ENCODE data around the gene CATSPERD.
"Not testable (repeated sequence)": the region's sequence is repeated elsewhere in the genome, so short reads cannot be mapped to it uniquely, and the experiment has no call there.

CATSPERD gene

DNA sequence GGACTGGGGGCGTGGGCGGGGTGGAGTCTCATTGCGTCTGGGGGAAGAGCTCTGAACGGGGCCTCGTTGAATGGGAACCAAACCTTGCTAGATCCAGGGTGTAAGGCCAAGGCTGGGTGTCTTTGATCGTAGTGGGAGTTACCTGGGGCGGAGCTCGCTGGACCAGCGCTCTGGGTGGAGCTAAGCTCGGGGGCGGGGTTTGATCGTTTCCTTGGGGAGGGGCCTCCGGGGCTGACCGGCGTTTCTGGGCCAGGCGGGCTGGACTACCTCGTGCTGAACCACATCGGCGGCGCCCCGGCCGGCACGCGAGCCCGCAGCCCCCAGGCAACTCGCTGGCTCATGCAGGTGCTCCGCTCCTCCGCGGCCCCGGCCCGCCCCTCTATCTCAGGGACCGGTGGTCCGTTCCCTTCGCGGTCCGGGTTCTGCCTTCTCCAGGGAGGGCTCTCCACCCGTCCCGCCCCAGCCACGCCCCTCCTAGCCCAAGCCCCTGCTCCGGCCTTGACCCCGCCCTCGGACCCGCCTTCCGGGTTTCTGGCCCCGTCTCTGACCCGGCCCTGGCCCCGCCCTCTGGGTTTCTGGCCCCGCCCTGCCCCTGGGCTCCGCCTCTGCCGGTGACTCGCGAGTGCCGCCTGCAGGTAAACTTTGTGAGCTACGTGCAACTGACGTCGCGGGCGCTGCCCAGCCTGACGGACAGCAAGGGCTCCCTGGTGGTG lies 33.6 kb upstream of the CATSPERD start:
- peak; percentile 99 to 100 (median 100) for DNase-seq

DNA sequence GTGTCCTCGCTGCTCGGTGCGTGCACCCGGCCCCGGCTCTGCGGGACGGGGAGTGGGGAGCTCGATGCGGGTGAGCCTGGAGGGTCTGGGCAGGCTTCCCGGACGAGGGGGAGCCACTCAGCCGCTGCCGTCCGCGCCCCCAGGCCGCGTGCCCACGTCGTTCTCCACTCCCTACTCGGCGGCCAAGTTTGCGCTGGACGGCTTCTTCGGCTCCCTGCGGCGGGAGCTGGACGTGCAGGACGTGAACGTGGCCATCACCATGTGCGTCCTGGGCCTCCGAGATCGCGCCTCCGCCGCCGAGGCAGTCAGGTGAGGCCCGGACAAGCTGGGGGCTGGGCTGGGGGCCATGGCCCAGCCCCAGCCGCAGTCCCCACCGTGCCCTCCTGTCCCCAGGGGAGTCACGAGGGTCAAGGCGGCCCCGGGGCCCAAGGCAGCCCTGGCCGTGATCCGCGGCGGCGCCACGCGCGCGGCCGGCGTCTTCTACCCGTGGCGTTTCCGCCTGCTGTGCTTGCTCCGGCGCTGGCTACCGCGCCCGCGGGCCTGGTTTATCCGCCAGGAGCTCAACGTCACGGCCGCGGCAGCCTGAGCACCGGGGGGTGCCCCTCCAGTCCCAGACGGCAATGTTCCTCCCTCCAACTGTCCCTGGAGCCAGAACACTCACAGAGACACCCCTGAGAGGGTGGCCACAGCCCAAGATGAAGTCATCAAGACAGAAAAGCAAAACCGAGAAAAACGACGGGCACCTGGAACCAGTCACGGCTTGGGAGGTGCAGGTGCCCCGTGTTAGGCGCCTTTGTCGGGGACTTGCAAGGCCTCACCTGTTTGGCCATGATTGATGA lies 32.9 kb upstream of the CATSPERD start:
- no peak for DNase-seq

DNA sequence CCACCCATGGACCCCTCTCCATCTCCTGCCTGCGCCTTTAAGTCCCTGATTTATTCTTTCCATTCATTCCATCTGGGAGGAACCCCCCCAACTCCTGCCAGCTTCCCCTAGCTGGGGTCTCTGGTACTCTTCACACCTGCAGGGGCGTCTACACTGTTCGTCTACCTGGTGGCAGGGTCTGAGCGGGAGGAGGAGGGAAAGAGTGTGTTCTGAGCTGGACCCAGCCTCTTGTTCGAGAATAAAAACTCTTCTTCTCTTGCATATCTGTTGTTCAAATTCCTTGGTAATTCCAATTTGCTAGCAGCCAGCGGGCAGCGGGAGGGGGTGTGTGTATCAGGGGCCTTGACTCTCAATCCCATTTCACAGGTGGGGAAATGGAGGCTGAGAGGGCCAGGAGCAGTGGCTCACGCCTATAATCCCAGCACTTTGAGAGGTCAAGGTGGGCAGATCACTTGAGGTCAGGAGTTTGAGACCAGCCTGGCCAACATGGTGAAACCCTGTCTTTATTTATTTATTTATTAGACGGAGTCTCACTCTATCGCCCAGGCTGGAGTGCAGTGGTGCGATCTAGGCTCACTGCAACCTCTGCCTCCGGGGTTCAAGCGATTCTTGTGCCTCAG lies 32.1 kb upstream of the CATSPERD start:
- DNase-seq = not testable (repeated sequence)

DNA sequence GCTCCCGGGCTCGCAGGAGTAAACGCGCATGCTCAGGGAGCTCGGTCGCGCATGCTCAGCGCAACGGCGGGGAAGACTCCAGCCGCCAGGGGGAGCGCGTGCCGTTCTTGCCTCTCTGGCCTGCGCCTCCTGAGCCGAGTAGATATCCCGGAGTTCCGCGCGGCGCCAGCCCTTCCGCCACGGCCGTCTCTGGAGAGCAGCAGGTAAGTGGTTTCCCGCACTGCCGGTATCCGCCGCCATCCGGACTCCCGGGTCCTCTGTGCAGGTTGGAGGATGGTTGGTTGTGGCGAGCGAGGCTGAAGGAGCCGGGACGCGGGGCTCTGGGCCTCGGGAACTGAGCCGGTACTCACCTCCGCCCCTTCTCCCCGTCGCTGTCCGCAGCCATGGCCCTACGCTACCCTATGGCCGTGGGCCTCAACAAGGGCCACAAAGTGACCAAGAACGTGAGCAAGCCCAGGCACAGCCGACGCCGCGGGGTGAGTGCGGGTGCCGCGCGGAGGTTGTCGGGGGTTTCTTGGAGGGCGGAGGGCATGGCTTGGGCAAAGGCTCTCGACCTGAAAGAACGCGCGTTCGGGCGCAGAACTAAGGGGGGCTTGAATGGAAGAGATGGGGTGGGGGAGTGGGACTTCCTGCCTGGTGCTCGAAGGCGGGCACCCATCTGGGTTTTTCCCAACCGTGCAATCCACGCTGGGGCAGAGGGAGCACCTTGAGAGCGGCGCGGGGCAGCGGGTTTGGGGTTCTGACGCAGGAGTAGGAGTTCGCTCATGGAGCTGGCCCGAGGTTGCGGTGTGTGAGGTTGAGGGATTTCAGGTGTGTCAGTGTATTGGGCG lies 30.1 kb upstream of the CATSPERD start, which contains the start of gene RPL36:
TSS of gene RPL36 (plus strand) at position 171 of the 830 bp plus-strand sequence. CDS start at position 384, 213 bp downstream.
- peak; percentile 99 for DNase-seq

DNA sequence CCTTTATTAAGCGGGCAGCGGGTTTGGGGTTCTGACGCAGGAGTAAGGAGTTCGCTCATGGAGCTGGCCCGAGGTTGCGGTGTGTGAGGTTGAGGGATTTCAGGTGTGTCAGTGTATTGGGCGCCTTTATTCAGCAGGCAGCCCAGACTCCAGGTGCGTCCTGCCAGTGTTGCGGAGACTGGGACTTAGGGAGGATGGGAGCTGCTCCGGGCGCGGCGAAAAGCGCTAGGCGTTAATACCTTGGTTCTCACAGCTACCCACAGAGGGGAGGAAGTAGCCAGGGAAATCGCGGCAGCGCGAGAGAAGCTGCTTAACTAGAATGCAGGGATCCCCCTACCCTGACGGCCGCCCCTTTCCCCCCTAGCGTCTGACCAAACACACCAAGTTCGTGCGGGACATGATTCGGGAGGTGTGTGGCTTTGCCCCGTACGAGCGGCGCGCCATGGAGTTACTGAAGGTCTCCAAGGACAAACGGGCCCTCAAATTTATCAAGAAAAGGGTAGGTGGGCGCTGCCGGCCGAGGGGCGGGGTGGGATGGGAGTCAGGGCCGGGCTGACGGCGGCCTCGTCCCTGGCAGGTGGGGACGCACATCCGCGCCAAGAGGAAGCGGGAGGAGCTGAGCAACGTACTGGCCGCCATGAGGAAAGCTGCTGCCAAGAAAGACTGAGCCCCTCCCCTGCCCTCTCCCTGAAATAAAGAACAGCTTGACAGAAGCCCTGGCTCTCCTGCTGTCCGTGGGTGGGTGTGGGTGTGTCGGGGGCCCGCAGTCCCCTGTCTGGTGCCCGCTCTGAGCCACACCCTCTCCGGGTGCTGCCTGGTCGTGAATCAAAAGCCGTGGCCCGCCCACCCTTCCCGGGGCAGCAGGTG lies 29.2 kb upstream of the CATSPERD start:
- peak; percentile 23 to 41 (median 35) for DNase-seq

DNA sequence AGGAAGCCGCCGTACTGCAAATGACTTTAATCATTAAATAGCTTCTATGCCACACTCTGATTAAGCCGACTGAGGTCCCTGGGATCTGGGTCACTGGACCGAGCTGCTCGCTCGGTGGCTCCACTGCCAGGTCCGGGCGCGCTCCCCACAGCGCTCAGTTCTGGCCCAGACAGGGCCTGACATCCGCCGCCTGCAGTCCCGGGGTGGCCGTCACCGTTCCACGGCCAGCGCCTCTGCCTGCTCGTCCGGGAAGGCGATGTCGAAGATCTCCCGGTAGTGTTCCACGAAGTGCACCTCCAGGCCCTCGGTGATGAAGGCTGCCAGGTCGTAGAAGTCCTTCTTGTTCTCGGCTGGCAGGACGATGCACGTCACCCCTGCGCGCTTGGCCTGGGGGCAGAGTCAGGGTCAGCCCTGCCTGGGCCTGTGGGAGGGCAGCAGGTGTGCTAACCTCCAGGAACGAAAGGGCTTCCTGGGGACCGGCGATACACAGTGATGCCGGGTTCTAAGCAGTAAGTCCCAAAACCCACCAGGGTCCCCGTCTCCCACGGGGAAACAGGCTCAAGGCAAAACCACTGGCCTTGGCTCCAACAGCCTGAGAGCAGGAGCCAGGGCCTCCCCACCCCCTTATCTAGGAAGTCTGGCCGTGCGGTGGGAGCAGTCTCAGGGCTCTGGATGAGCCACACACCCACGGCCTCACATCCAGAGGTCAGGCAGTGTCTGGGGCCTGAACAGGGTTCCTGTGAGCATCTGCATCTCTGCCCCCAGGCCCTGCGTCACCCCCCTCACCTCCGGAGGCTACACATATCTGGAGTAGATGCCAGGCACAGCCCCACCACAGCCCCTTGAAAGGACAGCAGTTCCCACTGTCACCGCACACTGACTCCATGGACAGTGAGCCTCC lies 28.4 kb upstream of the CATSPERD start:
- DNase-seq = no peak

DNA sequence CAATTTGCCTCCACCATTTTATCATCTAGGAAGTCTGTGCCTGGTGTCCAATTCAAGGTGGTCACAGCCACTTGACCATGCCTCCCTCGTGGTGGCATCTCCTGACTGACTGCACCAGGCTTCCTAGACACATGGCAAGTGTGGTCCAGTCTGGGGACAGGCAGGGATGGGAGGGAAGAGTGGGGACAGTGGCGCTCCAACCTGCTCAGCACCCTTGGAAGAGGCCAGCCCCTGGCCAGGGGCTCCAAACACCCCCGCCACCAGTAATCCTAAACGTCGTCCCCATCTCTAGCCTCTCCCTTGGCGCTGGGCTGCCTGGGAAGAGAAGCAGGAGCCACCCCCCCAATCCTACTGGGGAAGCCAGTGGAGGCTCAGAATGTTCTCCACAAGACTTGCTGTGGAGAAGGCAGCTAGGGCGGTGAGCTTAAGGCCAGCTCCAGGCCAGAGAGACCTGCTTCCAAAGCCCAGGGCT lies 27.7 kb upstream of the CATSPERD start:
- DNase-seq = no peak

DNA sequence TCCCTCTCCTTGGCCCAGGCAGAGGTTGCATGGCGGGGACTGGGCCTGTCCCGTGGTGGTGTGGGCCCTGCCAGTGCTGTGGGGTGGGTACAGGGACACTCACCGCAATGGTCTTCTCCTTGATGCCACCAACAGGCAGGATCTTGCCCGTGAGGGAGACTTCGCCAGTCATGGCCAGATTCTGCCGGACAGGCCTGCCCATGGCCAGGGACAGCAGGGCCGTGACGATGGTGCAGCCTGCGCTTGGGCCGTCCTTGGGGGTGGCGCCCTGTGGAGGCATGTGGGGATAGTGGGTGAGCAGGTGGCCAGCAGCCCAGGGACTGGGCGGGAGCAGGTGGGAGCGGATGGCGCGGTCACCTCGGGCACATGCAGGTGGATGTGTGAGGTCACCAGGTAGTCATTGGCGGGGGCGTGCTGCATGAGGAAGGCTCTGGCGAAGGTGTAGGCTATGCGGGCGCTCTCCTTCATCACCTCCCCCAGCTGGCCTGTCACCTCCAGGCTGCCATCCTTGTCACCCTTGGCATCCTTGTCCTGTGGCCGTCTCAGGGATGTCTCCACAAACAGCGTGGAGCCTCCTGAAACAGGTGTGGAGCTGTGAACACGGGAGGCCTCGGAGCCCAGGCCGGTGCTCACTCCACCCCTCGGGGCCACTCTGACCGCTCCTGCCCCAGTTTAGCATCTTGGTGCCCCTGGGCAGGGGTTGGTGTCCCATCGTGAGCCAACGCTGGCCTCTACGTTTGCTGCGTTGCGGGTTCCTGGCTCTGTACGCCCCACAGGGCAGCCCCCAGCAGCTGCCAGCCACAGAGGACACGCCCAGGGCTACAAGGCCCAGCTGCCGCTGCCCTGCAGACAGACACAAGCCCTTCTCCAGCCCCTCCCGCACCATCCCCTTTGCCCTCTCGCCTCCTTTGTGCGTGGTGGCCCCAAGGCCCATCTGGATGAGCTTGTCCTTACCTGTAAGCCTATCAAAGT lies 27.0 kb upstream of the CATSPERD start:
- no peak for DNase-seq

DNA sequence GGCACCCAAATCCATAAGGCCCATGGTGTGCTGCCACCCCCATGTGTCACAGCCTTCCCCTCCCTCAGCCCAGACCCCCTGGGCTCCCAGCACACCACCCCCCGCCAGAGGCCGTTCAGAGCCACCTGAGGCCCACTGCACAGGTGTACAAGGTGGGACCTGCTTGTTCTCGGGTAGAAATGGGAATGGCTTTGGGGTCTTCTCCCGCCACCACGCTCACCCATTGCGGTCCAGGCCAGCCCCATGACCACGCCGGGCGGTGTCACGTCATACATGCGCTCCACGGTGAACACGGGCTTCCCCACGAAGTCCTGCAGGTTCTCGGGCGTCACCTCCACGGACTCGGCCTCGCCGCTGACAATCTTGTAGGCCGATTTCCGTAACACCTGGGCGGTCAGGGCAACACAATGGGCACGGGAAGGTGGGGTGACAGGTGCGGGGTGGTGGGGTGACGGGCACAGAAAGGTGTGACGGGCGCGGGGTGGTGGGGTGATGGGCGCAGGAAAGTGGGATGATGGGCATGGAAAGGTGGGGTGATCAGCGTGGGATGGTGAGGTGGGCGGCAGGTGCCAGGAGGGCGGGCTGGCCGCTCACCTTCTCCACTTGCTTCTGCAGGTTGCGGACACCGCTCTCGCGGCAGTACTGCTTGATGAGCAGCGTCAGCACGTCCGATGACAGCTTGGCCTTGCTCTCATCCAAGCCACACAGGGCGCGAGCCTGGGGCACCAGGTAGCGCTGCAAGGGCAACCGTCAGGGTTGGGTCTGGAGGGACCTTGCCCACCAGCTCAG lies 26.1 kb upstream of the CATSPERD start:
- no peak for DNase-seq

DNA sequence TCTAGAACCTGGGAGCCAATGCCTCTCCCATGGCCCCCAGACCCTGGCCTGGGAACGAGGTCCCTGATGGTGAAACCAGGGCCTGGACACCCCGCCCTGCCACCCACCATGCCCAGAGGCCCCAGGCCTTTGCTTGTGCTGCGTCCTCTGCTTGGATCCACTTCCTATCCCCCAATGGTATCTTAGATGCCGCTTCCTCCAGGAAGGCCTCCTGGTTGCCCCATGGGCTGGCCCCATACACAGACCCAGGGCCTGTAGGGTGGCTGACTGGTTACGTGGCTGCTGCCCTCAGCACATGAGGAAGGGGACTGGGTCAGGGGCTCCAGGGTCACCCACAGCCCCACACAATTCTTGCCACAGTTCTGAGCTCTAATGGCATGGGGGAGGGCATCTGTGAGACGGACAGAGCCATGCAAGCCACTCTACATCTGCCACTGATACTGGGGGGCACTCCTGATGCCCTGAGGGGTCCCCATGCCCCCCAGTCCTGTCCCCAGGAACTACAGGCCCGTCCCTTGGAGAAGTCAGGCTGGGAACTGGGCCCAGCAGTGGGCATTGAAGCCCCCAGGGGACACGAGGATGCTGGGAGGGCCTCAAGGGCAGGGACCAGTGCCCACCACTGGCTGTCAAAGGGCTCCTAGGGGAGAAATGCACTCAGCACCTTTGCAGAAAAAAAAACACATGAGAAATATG lies 25.3 kb upstream of the CATSPERD start:
- DNase-seq = no peak

DNA sequence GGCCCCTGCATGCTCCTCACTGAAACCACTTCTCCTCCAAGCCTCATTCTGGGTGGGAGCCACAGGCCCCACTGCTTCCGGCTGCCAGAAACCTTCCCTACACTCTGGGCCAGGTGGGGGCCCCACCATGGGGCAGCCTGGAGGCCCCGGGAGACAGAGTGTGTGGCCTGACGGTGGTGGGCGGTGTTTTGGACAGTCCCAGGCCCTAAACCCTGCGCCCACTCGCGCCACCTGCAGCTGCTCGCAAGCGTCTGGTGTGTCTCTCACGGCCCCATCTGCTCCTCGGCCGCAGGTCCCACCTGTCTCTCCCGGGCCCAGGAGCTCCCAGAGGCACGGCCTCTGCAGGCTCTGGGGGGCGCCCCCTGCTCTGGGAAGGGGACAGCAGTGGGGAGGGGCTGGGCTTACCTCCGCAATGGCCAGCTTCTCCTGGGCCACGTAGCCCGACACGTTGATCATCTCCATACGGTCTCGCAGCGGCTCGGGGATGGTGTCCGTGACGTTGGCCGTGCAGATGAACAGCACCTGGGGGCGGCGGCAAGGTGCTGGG lies 24.7 kb upstream of the CATSPERD start:
- no peak for DNase-seq

DNA sequence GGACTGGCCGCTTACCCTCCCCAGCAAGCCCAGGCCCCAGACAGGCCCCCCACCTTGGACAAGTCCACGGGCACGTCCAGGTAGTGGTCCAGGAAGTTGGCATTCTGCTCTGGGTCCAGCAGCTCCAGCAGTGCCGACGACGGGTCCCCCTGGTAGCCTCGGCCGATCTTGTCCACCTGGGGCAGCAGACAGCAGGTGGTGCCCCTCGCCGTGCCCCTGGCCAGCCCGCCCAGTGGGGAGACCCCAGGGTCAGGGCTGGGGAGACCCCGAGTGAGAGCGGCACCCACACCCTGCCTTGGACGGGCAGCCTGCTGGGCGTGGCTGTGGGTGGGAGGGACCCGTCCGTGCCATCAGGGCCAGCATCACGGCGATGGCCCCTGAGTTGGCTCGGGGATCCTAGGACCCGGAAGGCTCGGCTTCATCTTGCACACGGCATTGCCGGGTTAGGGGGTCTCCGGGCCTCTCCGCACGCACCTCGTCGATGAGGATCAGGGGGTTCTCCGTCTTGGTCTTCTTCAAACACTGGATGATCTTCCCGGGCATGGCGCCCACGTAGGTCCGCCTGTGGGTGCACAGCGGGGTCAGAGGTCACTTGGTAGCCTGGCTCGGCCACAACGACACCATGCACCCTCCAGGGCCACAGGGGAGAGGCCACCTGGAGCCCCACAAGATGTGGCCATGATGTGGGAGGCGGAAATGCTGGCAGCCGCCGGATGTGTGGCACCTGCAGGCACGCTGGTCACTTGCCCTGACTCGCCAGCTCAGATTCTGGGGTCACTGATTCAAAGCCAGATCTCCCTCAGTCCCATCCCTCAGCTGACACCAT lies 24.0 kb upstream of the CATSPERD start:
- DNase-seq = no peak

DNA sequence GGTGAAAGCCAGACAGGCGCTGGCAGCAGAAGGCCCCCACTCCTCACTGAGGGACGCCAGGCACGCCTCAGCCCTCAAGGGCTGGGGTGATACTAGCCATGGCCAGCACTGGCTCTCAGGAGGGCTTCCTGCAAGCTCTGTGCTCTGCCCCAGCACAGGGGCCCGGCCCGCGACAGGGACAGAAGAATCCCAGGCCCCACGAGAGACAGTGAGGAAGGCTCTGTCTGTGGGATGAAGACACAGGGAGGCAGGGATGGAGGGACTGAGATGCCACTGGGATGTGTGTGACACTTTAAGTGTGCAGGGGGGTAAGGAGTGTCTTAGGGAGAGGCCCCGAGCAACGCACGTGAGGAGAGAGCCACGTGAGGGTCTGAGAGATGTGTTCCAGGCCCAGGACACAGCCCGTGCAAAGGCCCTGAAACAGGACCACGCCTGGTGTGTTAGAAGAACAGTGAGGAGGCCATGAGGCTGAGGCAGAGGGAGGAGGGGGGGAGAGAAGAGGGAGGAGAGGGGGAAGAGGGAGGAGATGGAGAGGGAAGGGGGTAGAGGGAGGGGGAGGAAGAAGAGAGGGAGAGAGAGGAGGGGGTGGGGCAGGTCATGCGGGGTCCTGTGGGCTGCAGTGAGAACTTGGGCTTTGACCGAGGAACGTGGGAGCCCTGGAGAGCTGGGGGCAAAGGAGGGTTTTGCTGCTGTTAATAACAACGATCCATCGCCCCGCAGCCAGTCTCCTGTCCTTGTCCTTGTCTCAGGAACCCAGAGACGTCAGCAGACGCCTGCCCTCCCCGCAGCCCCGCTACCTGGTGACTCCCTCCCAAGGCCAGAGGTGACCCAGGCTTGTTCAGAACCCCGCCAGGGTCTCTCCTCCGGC lies 23.2 kb upstream of the CATSPERD start:
- no peak for DNase-seq

DNA sequence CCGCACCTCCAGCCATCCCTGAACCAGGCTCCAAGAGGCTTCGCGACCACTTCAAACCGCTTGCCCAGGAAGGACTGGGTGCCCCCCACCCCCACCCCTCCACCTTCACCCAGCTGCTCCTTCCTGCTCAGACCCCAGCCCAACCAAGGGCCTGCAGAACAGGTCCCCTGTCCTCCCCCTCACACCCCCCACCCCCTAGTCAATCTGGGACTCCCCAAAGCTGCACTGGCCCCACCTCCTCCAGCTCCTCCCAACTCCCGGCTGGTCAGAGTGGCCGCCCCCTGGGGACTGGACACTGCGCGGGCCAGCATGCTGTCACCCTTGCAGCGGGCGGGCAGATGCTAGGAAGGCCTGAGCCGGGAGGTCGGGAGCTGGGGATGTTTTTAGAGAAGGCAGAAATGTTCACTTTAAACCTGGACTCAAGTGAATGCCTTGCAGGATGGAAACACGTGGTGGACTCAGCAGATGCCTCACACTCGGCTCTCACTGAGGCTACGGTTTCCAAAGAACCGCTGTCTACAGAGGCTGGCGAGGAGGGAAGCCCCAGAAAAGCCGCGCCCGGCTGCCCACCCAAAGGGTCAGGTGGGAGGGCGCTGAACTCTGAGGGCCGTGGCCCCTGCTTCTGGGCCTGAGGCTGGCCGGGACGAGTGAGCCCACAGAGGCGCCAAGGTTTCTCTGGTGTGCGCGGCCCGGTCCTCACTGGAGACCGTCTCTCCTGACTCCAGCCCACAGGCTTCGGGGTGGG lies 22.4 kb upstream of the CATSPERD start:
- no peak for DNase-seq
